HG03442 (cell line): ENCODE measurements around the gene NEURL1B.

Source experiments
- ATAC-seq: cut with Tn5 transposase; IDR thresholded peaks from one replicate; pipeline ENCODE4 v1.9.1; 2021; ENCODE audit warnings: mild to moderate bottlenecking, moderate library complexity; ENCODE audit not compliant: unreplicated experiment

NEURL1B gene

GRCh38 chr5:172607213-172607793 lies 33.8 kb upstream of the NEURL1B start:
- no peak for ATAC-seq

- ATAC-seq = no peak
These were observed 32.3 kb upstream of the NEURL1B start for GRCh38 chr5:172608773-172609172.

GRCh38 chr5:172610643-172611042 lies 30.4 kb upstream of the NEURL1B start:
- ATAC-seq = no peak

GRCh38 chr5:172611913-172612312 lies 29.1 kb upstream of the NEURL1B start:
- no peak for ATAC-seq

GRCh38 chr5:172612771-172613170 lies 28.3 kb upstream of the NEURL1B start:
- ATAC-seq = no peak

- ATAC-seq = no peak
These were observed 24.9 kb upstream of the NEURL1B start for GRCh38 chr5:172616136-172616535.

- ATAC-seq = no peak
These were observed 24.3 kb upstream of the NEURL1B start for GRCh38 chr5:172616730-172617129.

- no peak for ATAC-seq
These were observed 23.2 kb upstream of the NEURL1B start for GRCh38 chr5:172617817-172618216.

- ATAC-seq = no peak
These were observed 22.3 kb upstream of the NEURL1B start for GRCh38 chr5:172618574-172619365.

- no peak for ATAC-seq
These were observed 20.6 kb upstream of the NEURL1B start for GRCh38 chr5:172620506-172620905.

- ATAC-seq = no peak
These were observed 18.7 kb upstream of the NEURL1B start for GRCh38 chr5:172622091-172623046.

- ATAC-seq = no peak
These were observed 17.6 kb upstream of the NEURL1B start for GRCh38 chr5:172623313-172623980.

GRCh38 chr5:172624083-172624995 lies 16.7 kb upstream of the NEURL1B start:
- ATAC-seq = no peak

- ATAC-seq = no peak
These were observed 15.8 kb upstream of the NEURL1B start for GRCh38 chr5:172624996-172625964.

- ATAC-seq = no peak
These were observed 15.0 kb upstream of the NEURL1B start for GRCh38 chr5:172626031-172626581.

GRCh38 chr5:172630082-172630481 lies 11.0 kb upstream of the NEURL1B start:
- ATAC-seq = no peak

- ATAC-seq = no peak
These were observed 10.6 kb upstream of the NEURL1B start for GRCh38 chr5:172630482-172630881.

- ATAC-seq = no peak
These were observed 10.1 kb upstream of the NEURL1B start for GRCh38 chr5:172630986-172631385.
